Epithelial cell of esophagus (primary cell): ENCODE measurements around the gene FEZ2.

Experiments
- DNase-seq: peaks from one replicate; pipeline ENCODE4 v3.0.0; 2010; ENCODE audit warnings: low read depth
- H3K4me3 ChIP-seq: 2 replicates; pipeline ENCODE4 v1.5.1; 2011; ENCODE audit warnings: mild to moderate bottlenecking, low read length, control low read depth
- TF ChIP-seq, protein P1 (sequence below): IDR thresholded peaks from 2 replicates; pipeline ENCODE4 v1.5.1; 2011; ENCODE audit warnings: low read depth, mild to moderate bottlenecking, low read length, control low read depth, inconsistent platforms; ENCODE audit not compliant: insufficient read depth; ENCODE audit errors: missing control alignments

The FEZ2 gene

DNA sequence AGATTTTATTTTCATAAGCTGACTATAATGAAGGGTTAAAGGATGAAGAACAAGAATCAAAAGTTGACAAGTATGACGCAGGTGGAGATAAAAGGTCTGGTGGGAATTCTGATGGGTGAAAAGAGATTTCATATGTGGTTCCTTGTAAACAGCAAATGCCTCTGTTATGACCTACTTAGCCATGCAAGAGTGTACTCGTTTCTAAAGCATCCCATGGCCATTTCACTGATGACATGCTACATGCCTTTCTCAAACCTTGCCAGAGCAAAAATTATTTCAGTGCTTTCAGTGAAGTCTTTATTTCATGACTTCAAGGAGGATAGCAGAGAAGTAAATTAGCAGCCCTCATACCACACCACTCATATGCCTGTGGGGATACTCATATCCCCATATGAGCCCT is 71.7 kb downstream of the FEZ2 start:
- DNase-seq: no peak
- H3K4me3 ChIP-seq: no peak overlapping the region
- TF ChIP-seq, protein P1, sequence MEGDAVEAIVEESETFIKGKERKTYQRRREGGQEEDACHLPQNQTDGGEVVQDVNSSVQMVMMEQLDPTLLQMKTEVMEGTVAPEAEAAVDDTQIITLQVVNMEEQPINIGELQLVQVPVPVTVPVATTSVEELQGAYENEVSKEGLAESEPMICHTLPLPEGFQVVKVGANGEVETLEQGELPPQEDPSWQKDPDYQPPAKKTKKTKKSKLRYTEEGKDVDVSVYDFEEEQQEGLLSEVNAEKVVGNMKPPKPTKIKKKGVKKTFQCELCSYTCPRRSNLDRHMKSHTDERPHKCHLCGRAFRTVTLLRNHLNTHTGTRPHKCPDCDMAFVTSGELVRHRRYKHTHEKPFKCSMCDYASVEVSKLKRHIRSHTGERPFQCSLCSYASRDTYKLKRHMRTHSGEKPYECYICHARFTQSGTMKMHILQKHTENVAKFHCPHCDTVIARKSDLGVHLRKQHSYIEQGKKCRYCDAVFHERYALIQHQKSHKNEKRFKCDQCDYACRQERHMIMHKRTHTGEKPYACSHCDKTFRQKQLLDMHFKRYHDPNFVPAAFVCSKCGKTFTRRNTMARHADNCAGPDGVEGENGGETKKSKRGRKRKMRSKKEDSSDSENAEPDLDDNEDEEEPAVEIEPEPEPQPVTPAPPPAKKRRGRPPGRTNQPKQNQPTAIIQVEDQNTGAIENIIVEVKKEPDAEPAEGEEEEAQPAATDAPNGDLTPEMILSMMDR: no peak

DNA sequence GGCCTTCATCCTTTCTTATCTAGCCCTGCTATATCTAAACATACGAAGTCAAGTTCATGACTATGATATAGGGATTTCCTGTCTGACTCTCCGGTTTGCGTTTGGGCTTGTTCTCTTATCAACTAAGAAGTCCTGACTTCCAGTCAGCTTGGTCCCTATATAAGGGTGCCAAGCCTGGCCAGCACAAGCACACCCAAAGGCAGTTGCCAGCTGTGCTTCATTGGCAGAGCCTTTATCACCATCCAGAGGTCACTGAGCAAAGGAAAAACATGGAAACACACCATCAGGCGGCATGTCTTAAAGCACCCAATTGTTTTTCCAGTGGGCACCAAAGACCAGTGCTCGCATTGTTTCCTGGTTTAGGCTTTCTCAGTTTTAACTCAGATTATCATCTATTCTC is 72.7 kb downstream of the FEZ2 start:
- H3K4me3 ChIP-seq: no peak overlapping the region
- no peak for DNase-seq
- TF ChIP-seq, protein P1: no peak

DNA sequence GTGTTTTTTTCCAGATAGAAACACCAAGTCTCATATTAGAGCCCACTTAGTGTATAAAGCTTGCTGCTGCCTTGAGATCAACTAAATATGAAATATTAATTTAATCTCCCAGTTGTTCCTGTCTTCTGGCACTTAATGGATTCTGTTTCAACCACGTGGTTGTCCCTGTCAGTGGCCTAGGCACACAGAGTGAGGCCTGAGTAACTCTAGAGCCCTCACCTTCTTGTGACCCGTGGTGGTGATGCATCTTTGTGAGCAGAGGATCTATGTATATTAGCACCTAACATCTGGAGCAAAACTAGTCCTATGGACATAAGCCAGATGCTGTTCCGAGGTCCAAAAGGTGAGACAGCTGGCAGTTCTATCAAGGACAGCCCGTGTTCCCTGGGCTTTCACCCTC is 74.8 kb downstream of the FEZ2 start:
- TF ChIP-seq, protein P1: no peak
- H3K4me3 ChIP-seq: no peak overlapping the region
- no peak for DNase-seq

DNA sequence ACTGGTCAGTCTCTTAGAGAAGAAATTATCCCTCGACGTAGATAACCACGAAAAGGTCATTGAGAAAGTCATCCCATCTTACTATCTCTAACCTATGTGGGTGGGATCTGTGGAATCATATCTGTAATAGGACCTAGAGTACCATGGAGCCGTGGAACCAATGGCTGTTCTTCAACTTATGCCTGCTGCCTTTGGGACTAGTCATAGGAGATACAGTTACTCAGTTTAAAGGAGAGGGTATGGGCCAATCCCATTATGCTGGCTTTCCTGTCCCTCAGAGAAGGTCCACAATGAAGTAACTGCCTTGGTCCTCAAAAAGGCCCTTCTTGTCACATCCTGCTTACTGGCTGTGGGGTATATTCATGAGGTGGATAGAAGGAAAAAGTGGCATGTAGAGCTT is 77.5 kb downstream of the FEZ2 start:
- no peak overlapping the region for H3K4me3 ChIP-seq
- DNase-seq: no peak
- TF ChIP-seq, protein P1: no peak

DNA sequence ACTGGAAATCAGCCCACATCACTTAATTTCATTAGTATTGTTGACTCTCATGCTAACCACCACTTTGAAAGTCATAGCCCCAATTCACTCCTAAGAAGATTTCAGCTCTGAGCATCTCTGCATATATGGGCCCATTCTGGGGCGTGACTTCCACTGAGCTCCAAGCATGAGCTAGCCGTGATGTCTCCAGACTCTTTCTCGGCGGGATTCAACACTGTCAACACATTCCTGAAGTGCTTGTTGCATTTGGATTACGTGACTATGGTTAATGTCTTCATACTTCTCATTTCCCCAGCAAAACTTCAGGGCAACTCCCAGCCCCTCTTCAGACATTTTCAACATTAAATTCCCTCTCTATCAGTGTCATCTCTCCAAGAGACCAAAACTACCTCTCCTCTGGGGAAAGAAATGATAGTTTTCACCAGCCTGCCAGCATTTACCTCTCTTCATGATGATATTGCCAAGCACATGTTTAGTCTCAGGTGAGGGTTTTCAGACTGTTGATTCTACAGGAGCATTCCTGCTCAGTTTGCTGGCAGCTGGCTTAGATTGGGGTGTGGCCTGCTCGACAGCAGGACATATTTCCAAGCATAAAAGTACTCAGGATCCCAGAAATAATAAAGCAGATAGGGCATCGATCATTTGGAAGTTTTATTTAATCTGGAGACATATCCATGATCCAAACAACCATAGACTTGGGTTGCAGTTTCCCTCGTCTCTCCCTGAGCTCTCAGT is 81.7 kb downstream of the FEZ2 start:
- no peak overlapping the region for H3K4me3 ChIP-seq
- peak; percentile 38 for DNase-seq
- TF ChIP-seq, protein P1: no peak

DNA sequence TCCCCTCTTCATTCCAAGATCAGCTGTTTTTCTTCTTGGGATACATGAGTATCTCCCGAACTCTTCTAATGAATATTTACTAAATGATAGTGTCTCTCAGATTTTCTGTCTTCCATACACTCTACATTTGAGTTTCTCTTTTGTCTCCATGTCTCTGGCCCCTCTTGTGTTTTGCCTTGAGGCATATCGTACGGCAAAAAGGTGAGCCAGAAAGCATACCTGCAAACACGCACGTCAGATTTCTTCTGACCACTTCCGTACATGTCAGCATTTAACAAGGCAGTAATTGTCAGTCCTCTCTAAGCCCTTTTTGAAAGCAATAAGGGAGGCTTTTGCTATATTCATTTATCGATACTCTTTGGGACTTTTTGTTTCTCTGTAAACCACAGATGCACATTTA is 82.4 kb downstream of the FEZ2 start:
- H3K4me3 ChIP-seq: no peak overlapping the region
- TF ChIP-seq, protein P1: no peak
- DNase-seq: no peak

DNA sequence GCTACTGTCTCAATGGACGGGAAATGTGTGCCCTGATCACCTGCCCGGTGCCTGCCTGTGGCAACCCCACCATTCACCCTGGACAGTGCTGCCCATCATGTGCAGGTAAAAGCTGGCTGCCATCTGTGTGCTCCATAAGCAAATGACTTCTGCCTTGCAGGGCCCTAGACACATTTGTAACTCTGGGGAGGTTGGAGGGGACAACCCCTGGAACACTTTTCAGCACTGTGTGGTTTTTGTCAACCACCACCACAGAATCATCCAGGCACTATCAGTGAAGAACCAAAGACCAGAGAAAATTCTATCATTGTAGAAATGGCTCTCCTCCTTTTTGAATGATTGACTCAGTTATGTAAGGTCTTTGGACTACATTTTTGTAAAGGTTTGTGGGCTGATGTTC is 84.3 kb downstream of the FEZ2 start:
- H3K4me3 ChIP-seq: no peak overlapping the region
- TF ChIP-seq, protein P1: no peak
- DNase-seq: no peak
